ENCODE measurements around the gene FAM3B.

DNA sequence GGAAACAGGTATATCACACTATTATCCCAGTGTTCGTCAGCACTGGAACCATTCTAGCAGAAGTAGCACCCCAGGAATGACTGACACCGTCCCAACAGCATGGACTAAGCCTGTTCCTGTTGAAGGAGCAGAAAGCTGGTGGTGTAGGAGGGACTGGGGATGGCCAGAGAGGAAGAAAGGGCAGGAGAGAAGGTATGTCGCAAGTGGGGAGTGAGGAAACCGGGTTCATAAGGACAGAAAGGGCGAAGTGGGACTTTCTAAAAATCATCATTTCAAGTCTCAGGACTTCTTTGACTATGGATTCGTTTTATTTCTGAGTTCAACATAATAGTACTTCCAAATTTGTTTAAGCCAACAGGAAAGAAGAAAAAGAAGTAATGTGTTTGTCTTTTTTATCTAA lies 89.7 kb downstream of the FAM3B start:
- TF ChIP-seq, protein P1, sequence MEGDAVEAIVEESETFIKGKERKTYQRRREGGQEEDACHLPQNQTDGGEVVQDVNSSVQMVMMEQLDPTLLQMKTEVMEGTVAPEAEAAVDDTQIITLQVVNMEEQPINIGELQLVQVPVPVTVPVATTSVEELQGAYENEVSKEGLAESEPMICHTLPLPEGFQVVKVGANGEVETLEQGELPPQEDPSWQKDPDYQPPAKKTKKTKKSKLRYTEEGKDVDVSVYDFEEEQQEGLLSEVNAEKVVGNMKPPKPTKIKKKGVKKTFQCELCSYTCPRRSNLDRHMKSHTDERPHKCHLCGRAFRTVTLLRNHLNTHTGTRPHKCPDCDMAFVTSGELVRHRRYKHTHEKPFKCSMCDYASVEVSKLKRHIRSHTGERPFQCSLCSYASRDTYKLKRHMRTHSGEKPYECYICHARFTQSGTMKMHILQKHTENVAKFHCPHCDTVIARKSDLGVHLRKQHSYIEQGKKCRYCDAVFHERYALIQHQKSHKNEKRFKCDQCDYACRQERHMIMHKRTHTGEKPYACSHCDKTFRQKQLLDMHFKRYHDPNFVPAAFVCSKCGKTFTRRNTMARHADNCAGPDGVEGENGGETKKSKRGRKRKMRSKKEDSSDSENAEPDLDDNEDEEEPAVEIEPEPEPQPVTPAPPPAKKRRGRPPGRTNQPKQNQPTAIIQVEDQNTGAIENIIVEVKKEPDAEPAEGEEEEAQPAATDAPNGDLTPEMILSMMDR (IDR thresholded peaks at IDR 0.05): no peak
- no peak for TF ChIP-seq POLR2A (IDR thresholded peaks at IDR 0.05)

Data from Peyer's patch (tissue), 4 donors.